ENCODE data around the gene NUDT8.

DNA sequence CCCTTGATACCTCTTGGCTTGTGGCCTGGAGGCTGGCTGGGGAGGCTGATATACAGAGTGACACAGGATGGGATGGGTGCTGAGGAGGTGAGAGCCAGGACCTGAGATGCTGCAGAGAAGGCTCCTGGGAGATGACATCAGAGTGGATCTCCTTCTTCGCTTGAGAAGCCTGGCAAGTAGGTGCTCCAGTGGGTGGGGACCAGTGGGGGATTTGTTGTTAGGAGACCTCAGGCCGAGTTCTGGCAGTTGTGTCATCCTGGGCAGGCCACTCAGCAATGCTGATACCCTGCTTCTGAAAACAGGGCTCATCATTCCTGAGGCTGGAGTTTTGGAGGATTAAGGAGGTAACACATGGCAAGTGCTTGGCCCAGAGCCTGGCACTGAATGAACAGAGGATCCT is 24.9 kb downstream of the NUDT8 start:
- TF ChIP-seq EZH2 (IDR thresholded peaks at IDR 0.05) (no peak), POLR2AphosphoS5 (IDR thresholded peaks at IDR 0.05; ENCODE audit: borderline replicate concordance, low read depth, low read length) (no peak)
